Hematopoietic multipotent progenitor cell treated with erythropoietin and hydrocortisone succinate and interleukin-3 and kit ligand, for 17 days (in vitro differentiated cells): ENCODE measurements around the gene CREB3L4.
"Not testable (repeated sequence)": the region's sequence is repeated elsewhere in the genome, so short reads cannot be mapped to it uniquely, and the experiment has no call there.

Source experiments
- DNase-seq: peaks from one replicate; pipeline ENCODE4 v3.0.0-alpha.2; 2015; ENCODE audit warnings: low spot score

CREB3L4 gene

GRCh38 chr1:153984123-153984894, 16.6 kb downstream of the CREB3L4 start:
- no peak for DNase-seq

- DNase-seq: no peak
Observed at GRCh38 chr1:153985341-153985912, 17.7 kb downstream of the CREB3L4 start.

DNA sequence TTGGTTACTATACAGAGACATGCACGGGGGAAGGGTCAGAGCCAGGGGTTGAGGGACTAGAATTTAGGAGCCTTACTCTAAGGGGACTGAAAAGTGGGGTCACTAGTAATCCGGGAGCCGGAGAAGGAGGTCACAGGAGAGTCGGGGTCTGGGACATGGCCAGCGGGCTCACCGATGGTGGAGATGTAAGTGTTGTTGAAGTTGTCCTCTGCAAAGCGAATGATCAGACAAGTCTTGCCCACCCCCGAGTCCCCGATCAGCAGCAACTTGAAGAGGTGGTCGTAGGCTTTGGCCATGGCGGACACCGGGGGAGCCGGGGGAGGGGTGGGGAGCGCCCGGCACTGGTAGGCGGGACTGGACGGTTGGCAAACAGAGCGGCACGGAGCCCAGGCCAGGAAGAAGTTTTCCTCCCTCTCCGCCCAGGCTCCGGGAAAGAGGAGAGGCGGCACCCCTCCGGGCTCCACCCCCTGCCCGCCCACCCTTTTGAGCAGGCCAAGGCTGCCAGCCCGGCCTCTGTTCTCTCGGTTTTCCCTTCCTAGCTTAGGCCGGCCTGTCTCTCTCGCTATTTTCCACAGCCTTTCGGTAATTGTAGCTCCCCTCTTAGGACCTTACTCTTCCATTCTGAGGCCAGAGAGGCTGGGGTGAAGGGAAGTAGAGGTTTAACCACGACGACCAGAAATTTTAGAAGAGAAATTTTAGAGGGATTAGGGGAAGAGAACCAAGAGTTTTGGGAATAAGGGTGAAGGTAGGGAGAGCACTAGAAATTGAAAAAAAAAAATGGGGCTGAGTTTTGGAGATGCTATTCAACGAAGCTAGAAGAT, 18.4 kb downstream of the CREB3L4 start, which contains the start of gene RAB13:
Gene RAB13, minus strand, starts transcription at position 399 of the 821 bp plus-strand sequence. Its CDS starts 103 bp downstream, at position 296.
- peak; percentile 55 for DNase-seq

GRCh38 chr1:153987621-153988020, 19.9 kb downstream of the CREB3L4 start:
- no peak for DNase-seq

DNA sequence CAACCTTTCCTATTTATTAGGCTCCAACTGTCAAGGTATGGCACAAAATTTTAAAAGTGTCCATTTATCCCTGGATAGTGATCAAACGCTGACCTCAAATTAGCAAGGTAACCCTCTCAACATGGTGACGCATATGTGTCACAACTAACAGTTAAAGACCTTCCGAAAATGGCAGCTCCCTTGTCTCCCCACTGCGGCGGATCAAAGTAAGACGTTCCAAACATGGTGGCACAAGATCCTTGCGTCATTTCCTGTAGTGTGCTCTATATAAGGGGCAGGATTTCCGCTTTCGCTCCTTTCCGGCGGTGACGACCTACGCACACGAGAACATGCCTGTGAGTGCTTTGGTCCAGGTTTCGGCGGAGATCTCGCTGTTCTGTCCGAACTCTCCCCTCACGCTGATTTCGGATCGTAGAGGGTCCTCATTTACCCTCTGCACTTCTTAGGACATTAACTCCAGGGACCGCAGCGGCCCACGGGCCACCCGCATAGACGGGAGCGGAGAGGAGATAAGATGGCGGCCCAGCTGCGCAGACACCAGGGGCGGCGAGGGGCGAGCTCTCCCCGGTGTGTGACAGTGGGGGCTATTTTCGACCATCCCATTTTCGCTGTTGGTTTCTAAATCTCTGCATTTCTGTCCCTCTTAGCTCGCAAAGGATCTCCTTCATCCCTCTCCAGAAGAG, 22.9 kb downstream of the CREB3L4 start, which contains the start of gene RPS27:
Gene RPS27, plus strand, starts transcription at position 295 of the 683 bp plus-strand sequence. Its CDS starts 35 bp downstream, at position 330.
- peak; percentile 98 for DNase-seq

- no peak for DNase-seq
Observed at GRCh38 chr1:153991151-153991630, 23.5 kb downstream of the CREB3L4 start.

DNA sequence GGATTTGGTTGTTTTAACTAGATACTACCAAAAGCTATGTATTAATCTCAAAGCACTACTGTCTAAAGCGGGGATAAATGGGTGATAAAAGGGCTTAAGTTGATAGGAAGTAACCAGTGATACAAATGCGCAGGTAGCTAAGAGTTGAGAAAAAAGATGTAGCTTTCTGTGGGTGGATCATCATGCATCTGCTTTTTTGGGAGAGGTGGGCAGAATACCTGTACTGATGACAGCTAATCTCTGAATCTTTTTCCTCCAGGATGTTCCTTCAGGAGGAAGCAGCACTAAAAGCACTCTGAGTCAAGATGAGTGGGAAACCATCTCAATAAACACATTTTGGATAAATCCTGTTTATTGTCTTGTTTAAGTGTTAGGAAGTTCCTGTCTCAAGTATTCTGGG, 24.1 kb downstream of the CREB3L4 start:
- DNase-seq: peak; percentile 32

DNA sequence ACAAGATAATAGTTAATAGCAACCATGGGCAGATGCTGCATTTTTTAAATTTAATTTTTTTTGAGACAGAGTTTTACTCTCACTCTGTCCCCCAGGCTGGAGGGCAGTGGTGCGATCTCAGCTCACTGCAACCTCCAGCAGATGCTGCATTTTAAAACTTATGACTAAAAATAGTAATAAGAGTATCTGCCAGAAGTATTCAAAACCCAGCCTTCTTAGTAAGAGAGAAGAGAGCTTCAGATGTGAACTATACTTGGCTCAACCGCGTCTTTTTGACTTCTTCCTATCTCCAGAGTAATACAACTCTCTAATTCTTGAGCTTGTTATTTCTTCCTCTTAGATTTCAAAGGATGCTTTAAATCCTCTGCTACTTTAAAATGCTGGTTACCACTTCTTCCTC, 27.5 kb downstream of the CREB3L4 start:
- no peak for DNase-seq

DNA sequence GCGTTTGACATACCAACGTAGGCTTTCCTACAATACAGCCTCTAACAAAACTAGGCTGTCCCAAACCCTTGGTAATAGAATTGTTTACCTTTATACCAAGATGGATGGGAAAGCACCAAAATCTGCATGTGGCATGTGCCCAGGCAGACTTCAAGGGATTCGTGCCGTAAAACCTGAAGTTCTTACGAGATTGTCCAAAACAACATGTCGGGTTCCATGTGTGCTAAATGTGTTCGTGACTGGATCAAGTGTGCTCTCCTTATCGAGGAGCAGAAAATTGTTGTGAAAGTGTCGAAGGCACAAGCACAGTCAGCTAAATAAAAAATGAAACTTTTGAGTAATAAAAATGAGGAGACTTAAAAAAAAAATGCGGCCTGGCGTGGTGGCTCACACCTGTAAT, 27.9 kb downstream of the CREB3L4 start:
- DNase-seq: no peak

- not testable (repeated sequence) for DNase-seq
Observed at GRCh38 chr1:153996882-153997281, 29.2 kb downstream of the CREB3L4 start.

- no peak for DNase-seq
Observed at GRCh38 chr1:154000420-154000819, 32.7 kb downstream of the CREB3L4 start.

GRCh38 chr1:154006136-154006535, 38.4 kb downstream of the CREB3L4 start:
- DNase-seq: no peak

DNA sequence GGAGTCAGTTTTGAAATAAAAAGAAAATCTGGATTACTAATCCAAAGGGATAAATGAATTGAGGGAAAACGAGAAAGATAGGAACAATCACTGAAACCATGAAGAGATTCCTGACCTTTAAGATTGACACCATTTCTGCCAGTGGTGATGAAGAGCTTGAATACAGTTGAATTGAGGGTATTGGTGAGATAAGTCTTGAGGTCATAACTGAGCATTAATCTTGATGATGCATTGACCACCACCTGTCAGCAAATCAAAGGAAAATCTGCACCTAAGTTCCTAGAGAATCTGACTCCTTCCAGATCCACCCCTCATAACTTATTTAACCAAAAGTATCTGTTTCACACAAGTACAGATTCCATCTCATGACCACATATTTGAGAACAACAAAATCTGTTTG, 44.4 kb downstream of the CREB3L4 start:
- DNase-seq: no peak

GRCh38 chr1:154012543-154012942, 44.8 kb downstream of the CREB3L4 start:
- not testable (repeated sequence) for DNase-seq

- no peak for DNase-seq
Observed at GRCh38 chr1:154014154-154014907, 46.6 kb downstream of the CREB3L4 start.

GRCh38 chr1:154019269-154019668, 51.6 kb downstream of the CREB3L4 start:
- no peak for DNase-seq

- DNase-seq: no peak
Observed at GRCh38 chr1:154019940-154020339, 52.2 kb downstream of the CREB3L4 start.
